GM19328 (cell line): Measurements from ENCODE around the gene KIFC3.
"Not testable (repeated sequence)": the region's sequence is repeated elsewhere in the genome, so short reads cannot be mapped to it uniquely, and the experiment has no call there.

Experiments
- ATAC-seq: cut with Tn5 transposase; IDR thresholded peaks from one replicate; pipeline ENCODE4 v1.9.1; 2021; ENCODE audit warnings: mild to moderate bottlenecking, moderate library complexity; ENCODE audit not compliant: unreplicated experiment

The KIFC3 gene

GRCh38 chr16:57788951-57789350 is 13.3 kb downstream of the KIFC3 start:
- no peak for ATAC-seq

- ATAC-seq: no peak
Observed at GRCh38 chr16:57788252-57788841, 13.9 kb downstream of the KIFC3 start.

- ATAC-seq: no peak
Observed at GRCh38 chr16:57787519-57787905, 14.8 kb downstream of the KIFC3 start.

- ATAC-seq: no peak
Observed at GRCh38 chr16:57786632-57787518, 15.4 kb downstream of the KIFC3 start.

- ATAC-seq: no peak
Observed at GRCh38 chr16:57785924-57786323, 16.4 kb downstream of the KIFC3 start.

GRCh38 chr16:57785385-57785784 is 16.9 kb downstream of the KIFC3 start:
- ATAC-seq: no peak

GRCh38 chr16:57784334-57784733 is 18.0 kb downstream of the KIFC3 start:
- ATAC-seq: no peak

GRCh38 chr16:57783883-57784282 is 18.4 kb downstream of the KIFC3 start:
- no peak for ATAC-seq

GRCh38 chr16:57783116-57783515 is 19.2 kb downstream of the KIFC3 start:
- ATAC-seq: no peak

GRCh38 chr16:57782607-57783055 is 19.7 kb downstream of the KIFC3 start:
- not testable (repeated sequence) for ATAC-seq

GRCh38 chr16:57781741-57782606 is 20.3 kb downstream of the KIFC3 start:
- ATAC-seq: no peak

- no peak for ATAC-seq
Observed at GRCh38 chr16:57781349-57781740, 20.9 kb downstream of the KIFC3 start.

GRCh38 chr16:57779836-57780235 is 22.5 kb downstream of the KIFC3 start:
- ATAC-seq: not testable (repeated sequence)

GRCh38 chr16:57778658-57779057 is 23.6 kb downstream of the KIFC3 start:
- no peak for ATAC-seq

GRCh38 chr16:57775661-57776469 is 26.4 kb downstream of the KIFC3 start:
- no peak for ATAC-seq

- no peak for ATAC-seq
Observed at GRCh38 chr16:57774705-57775285, 27.5 kb downstream of the KIFC3 start.

GRCh38 chr16:57773655-57774295 is 28.5 kb downstream of the KIFC3 start:
- no peak for ATAC-seq

- no peak for ATAC-seq
Observed at GRCh38 chr16:57773019-57773418, 29.3 kb downstream of the KIFC3 start.

- ATAC-seq: no peak
Observed at GRCh38 chr16:57771141-57771785, 31.0 kb downstream of the KIFC3 start.
